ENCODE data around the gene RAPGEF4.

DNA sequence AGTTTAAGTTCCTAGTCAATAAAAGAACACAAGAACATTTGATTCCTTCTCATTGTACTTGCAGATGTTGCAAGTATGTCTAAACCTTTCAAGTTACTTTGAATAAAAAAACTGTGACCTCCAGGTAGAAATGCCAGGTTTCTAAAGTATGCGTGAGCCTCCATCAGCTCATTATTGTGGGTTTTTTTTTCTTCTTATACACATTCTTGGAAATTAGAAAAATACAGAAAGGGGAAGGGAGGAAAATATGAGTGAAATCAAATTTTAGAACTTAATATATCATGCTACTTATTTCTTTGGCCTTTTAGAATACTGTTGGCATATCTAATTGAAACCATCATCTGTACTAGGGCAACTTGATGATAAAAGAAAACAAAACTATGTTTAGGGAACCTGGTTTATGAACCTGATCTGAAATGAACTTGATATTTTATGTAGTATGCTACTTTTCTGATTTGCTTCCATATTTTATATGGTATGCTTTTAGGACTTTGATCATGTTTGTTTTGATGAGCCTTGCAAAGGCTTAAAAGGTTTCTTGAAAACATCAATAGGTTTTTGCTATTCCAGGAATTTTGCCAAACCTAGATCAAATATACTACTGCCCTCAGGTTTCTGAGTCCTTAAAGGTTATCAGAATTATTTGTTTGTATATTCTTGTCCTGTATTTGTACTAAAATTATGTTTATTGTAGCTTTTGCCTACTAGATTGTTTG lies 209.3 kb downstream of the RAPGEF4 start:
- TF ChIP-seq CTCF (IDR thresholded peaks at IDR 0.05) = no peak
- no peak for TF ChIP-seq POLR2AphosphoS5 (IDR thresholded peaks at IDR 0.05; ENCODE audit: low read depth, low read length)
- TF ChIP-seq TCF7L2 (IDR thresholded peaks at IDR 0.05; ENCODE audit: low read depth, low read length) = no peak

Measured in Panc1 (cell line).